AG09309 (cell line): Measurements from ENCODE around the gene F11R.
A peak's percentile ranks its signal among the peaks of the same experiment; 100 is the strongest.

Experiments
- DNase-seq: peaks from one replicate; pipeline ENCODE4 v3.0.0-alpha.2; 2010; ENCODE audit warnings: low read depth
- H3K4me3 ChIP-seq: 2 replicates; pipeline ENCODE4 v1.5.1; 2011; ENCODE audit warnings: mild to moderate bottlenecking, low read depth, low read length, moderate library complexity; ENCODE audit not compliant: control insufficient read depth
- TF ChIP-seq, protein P1 (sequence below): IDR thresholded peaks from 2 replicates; pipeline ENCODE4 v1.5.1; 2011; ENCODE audit warnings: mild to moderate bottlenecking, low read depth, low read length, inconsistent platforms; ENCODE audit not compliant: insufficient read depth, control insufficient read depth; ENCODE audit errors: missing control alignments

Gene F11R

DNA sequence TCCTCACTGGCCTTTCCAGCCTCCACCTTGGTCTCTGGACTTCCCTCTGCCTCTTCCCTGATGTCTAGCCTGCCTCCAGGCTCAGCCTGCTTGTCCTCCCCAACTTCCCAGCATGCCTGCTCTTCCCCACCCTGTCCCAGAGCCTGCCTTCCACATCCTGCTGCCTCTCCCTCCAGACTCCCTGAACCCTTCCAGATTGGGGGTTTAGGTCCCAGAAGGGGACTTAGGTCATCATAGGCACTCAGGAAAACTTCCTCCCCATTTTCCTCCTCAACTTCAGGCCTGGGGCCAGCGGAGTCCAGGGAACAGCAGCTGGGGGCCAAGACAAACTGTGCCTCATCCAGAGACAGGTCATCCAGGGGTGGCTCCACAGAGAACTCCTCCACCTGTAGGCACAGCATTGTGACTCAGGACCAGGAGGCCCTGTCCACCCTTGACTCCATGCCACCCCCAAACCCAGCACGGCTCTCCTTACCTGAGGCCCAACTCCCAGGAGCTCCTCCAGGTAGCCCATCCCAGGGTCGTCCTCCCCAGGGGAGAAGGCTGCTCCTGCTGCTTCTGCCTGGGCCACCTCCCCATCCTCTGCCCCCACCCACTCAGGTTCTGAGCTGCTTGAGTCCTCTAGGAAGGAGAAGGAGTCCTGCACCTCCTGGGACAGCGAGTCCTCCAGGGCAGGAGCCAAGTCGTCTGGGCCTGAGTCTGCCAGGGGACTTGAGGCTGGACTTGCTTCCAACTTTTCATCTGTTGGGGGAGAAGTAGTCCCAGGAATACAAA, 28.2 kb upstream of the F11R start:
- DNase-seq: no peak
- TF ChIP-seq, protein P1, sequence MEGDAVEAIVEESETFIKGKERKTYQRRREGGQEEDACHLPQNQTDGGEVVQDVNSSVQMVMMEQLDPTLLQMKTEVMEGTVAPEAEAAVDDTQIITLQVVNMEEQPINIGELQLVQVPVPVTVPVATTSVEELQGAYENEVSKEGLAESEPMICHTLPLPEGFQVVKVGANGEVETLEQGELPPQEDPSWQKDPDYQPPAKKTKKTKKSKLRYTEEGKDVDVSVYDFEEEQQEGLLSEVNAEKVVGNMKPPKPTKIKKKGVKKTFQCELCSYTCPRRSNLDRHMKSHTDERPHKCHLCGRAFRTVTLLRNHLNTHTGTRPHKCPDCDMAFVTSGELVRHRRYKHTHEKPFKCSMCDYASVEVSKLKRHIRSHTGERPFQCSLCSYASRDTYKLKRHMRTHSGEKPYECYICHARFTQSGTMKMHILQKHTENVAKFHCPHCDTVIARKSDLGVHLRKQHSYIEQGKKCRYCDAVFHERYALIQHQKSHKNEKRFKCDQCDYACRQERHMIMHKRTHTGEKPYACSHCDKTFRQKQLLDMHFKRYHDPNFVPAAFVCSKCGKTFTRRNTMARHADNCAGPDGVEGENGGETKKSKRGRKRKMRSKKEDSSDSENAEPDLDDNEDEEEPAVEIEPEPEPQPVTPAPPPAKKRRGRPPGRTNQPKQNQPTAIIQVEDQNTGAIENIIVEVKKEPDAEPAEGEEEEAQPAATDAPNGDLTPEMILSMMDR: no peak
- no peak overlapping the region for H3K4me3 ChIP-seq

DNA sequence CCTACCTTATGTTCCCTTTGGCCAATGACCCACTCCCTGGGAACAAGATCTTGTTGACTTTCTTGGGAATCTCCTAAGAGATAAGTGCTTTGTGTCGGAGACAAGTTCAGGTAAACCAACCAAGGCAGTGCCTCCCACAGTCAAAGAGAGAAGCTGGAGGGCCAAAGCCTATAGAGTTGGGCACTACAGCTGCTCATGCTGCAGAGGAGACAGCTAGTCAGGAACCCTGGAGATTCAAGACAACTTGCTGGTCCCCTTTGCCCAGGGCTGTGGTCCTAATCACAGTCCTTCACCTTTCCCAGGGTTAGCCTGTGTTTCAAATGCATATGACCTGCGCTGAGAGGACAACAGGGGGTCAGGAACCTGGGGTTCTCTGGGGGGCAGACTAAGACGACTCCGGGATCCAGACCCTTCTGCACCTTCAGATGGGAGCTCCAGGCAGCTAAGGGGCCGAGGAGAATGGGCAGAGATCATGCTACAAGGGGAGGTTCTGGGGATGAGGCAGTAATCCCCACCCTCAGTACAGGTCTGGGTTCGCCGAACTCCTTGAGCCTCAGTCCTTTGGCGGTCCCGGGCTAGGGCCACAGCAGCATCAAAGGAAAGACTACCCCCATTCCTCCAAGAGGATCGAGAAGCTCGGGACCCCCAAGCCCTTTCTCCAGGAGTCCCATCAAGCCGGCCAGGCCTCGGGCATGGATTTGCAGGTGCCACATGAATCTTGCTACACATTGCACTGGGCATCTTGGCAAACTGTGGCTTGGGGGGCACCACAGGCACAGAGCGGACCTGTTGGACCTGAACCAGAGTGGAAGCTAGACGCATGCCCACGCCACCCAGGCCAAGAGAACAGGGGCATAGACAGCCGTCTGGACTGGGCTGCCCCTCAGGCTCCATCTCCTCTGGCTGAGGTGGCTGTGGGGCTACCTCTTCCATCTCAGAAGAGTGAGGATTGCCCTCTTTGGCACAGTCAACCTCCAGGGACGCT, 26.8 kb upstream of the F11R start:
- no peak overlapping the region for H3K4me3 ChIP-seq
- TF ChIP-seq, protein P1: no peak
- no peak for DNase-seq

DNA sequence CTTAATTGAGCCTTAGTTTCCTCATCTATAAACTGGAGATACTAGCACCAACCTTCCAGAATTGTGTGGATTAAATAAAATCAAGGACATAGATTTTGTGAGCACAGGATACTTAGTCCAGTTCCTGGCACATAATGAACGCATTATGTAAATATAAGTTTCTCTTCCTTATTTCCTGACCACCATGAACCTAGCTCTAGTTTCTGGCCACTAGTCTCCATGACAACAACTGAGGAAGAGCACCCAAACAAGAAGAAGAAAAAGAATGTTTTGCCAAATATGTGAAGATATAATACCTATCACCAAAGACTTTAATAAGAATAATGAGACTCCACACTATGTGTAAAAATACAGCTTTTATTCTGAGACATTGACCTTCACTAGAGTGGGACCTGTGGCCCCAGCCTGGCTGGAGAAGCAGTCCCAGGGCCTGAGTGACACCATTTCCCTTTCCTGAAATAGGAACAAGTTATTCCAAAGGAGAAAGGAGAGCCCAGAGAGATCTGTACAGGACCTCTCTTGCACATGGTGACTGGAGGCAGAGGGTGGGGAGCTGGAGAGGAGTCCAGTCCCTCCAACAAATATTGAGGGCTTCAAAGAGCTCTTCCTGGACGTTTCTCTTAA, 25.8 kb upstream of the F11R start:
- H3K4me3 ChIP-seq: peak overlapping the region; percentile 96
- TF ChIP-seq, protein P1: no peak
- DNase-seq: no peak

DNA sequence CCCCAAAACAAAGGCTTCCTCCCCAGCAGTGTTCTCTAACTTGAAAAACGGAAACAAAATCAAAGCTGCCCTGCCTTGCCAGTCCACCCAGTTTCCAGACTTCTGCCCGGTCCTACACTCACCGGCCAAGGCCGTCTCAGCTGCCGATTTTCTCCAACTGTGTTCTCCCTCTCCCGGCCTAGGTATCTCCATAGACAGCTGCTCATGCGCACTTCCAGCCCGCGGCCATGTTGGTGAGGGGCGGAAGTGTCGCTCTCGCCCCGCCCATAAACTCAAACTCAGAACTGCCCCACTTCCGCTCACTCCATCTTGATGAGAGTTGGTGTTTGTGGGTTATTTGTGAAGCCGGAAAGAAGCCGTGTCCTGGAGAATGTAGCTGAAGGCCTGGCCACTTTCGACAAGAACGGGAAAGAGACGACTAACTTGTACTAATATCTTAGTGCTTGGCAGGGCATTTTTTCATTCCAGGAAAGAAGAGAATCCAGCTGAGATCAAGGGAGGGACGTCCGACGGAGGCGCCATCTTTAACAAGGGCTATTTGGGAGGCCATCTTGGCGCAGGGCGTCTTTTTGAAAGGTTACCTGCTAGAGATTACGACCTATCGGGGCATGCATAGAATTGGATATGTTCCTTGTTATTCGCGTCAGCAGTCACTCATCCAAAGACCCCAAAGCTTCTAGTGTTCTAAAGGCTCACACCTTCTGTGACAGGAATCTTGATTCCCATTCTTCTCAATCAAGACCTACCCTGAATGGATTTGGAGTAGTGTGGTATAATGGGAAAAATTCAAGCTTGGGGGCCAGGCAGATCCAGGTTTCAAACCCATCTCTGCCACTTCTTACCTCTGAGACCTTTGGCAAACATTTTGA, 25.0 kb upstream of the F11R start, which contains the start of gene USF1:
Gene USF1 (minus strand): TSS at position 242 of the 869 bp plus-strand sequence. CDS start 2,702 bp downstream, outside the sequence.
- peak; percentile 78 for DNase-seq
- TF ChIP-seq, protein P1: no peak
- peak within 1 kb of the TSS; percentile 96 for H3K4me3 ChIP-seq

DNA sequence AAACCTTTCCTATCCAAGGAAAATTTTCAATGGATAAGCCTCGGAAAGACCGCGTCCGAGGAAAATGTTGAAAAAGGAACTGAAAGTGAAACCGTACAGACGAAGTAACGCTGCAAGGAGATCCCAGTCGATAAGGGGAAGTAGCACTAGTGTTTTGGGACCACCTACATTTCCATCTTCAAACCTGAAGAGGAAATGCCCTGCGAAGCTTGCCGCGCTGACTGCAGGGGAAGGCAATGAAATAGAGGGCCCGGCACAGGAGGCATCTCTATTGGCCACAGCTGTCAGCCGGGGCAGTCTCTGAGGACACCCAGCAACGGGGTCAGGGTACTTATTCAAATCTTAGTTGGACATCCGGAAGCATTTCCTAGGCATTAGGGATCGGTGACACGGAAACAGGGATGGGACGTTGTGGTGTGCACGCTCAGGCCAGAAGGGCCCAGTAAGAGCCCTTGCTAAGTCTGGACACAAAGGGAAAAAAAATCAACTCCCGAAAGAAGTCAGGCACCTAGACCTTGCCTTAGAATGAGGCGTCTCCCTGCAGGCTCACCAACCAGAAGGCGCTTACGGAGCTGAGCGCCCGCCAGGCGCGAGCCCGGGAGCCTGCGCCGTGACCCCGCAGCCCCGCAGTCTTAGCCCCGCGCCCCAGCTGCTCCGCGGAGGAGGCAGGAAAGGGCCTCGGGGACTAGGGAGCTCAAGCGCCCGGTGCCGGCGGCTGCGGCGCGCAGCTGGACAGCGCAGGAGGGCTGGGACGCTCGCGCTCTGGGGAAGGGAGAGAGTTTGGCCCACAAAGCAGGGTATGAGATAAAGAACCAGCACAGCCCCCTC, 24.2 kb upstream of the F11R start:
- H3K4me3 ChIP-seq: peak overlapping the region; percentile 96
- no peak for DNase-seq
- TF ChIP-seq, protein P1: no peak
